Stimulated activated CD8-positive, alpha-beta memory T cell treated with anti-CD3 and anti-CD28 coated beads, Interleukin-15, amount 100 ng/mL, for 1 hour (primary cell): ENCODE measurements around the gene CCDC201.
"Not testable (repeated sequence)": the region's sequence is repeated elsewhere in the genome, so short reads cannot be mapped to it uniquely, and the experiment has no call there.

ENCODE experiments used
- DNase-seq: peaks from one replicate; pipeline ENCODE4 v3.0.0-alpha.2; 2020; ENCODE audit warnings: low read depth

Gene CCDC201

DNA sequence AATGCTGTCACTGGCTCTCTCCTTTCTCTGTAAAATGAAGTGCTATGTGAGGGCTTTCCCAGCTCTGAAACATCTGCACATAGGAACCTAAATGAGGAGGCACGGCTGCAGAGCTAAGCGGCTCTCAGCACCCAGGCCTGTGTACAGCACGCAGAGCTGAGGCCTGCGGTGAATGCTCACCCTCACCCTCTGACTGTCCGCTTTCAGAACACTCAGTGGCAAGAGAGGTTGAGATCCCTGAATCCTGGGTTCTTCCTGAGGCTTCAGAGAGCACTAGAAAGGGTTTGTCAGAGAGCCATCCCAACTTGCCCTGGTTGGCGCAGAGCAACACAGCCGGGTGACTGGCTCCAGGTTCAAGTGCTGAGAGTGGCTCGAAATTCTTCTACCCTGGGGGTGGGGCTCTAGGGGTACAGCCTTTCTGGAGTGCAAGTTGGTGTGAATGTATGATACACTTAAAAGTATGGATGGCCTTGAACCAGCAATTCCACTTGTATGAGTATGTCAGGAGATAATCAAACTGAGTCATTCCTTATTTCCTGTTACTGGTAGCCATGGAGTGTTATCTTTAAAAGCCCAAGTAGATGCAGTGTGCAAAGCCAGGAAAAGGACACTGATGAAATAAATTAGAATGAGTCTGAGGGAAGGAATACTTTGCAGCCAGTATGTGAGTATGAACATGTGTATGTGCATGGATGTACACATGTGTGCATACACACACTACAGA is 1.7 kb upstream of the CCDC201 start:
- no peak for DNase-seq

DNA sequence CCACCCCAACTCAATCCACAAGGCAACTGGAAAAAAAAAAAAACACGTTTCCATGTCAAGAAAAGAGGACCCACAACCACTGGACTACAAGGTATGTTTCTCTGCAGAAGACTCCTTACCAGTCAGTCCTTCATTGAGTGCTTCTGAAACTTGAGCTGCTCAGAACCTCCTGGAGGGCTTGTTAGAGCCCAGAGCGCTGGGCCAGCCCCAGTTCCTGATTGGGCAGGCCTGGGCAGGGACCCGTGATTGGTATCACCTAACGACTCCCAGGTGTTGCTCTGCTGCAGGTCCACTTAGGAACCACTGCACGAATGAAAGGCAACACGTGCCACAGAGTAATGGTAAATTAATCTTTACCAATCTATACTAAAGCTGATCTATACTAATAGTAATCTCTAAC is 473 bp upstream of the CCDC201 start:
- DNase-seq: no peak

DNA sequence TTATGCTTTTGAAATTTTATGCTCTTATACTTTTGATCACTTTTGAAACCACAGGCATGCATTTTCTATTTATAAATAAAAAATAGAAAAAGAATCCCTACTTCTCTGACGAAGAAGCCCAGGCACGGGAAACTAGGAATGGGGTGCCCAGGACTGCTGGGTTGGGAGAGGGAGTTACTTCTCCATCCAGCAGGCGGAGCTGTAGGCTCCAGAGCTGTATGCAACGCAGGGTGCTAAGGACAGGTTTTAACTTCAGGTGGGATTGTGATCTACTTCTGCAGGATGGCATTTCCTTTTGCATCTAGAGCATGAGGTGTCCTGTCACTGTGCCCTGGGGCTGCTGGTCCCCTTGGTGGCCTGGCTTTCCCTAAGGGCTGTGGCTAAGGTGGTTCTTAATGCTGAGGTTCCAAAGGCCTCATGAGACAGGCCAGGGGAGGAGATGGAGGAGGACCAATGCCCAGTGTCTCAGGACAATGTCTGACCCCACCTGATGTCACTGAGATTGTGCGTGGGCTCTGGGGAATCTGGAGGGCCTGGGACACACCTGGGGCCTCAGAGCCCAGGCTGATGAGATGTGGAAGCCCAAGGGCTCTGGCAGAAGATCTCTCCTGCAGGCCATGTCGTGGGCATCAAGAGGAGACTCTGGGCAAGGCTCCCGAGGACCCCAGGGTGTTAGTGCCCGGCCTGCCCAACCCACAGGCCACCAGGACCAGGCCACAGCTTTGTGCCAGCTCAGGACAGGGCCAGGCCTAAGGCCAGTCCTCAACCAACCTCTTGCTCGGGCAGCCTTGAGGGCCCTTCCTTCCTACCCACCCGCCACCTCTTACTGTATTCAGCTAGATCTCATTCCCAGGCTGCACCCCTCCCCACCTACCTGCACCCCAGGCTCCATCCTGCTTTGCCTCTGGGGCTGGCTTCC is 507 bp downstream of the CCDC201 start:
- DNase-seq: no peak

DNA sequence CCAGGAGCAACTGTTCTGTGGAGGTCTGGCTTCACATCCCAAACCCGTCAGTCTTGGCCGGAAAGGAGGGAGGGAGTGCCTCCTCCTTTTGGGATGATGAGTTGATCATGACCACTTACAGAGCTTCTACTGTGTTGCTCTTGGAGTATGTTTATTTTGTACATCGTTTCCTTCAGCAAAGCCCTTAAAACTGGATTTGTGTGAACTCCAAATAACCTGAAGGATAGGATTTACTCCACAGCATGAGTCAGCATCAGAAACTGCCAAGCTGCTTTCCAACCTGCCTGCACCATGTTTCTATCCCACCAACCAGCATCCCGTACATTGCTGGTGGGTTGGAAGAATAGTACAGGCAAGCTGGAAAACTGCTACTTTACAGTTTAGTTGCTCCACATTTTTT is 3.5 kb downstream of the CCDC201 start:
- no peak for DNase-seq

- DNase-seq: no peak
Measured at GRCh38 chr7:45867471-45867870, 5.4 kb downstream of the CCDC201 start.

GRCh38 chr7:45865594-45866410 is 7.1 kb downstream of the CCDC201 start:
- DNase-seq: no peak

- no peak for DNase-seq
Measured at GRCh38 chr7:45863715-45864114, 9.2 kb downstream of the CCDC201 start.

DNA sequence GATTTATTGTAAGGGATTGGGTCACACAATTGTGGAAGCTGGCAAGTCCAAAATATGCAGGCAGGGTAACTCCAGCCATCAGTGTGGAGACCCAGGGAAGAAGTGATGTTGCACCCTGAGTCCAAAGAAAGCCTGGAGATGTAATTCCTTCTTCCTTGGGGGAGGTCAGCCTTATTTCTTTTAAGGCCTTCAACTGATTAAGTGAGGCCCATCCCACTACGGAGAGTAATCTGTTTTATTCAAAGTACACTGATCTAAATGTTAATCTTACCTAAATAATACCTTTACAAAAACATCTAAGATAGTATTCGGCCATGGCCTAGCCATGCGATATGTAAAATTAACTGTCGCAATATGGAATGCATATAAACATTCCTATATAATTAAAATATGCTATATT is 16.0 kb downstream of the CCDC201 start:
- DNase-seq: not testable (repeated sequence)

DNA sequence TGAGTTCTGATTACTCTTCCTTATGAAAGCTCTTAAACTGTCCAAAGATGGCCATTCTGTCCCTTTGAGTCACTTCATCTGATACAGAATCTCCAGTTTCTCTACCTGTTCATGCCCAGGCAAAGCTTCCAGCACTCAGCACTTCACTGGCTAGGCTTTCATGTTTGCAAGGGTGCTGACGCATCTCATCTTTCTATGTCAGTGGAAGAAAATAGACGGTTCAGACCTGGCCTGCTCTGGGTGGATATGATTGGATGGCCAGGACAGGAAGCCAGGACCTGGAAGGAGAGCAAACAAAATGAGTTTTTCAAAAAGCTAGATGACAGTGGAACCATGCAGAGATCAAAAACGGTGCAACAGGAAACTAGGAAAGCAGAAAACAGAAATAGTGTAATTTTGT is 17.2 kb downstream of the CCDC201 start:
- DNase-seq: not testable (repeated sequence)

- not testable (repeated sequence) for DNase-seq
Measured at GRCh38 chr7:45853491-45853890, 19.4 kb downstream of the CCDC201 start.

DNA sequence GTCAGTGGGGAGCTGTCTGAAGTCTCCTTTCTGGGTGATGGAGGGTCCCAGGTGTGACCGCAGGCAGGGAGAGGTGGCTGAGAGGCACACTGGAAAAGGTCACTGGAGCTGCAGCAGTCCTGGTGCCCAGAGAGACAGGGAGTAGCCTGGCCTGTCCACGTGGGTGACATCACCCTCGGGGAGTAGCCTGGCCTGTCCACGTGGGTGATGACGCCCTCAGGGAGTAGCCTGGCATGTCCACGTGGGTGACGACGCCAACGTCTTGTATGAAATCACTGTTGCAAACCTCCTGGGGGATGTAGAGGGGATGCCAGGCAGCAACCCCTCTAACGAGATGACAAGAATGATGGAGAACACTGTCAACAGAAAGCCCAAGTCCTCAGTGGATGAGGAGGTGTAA is 19.9 kb downstream of the CCDC201 start:
- DNase-seq: not testable (repeated sequence)

GRCh38 chr7:45848734-45849133 is 24.1 kb downstream of the CCDC201 start:
- not testable (repeated sequence) for DNase-seq

- not testable (repeated sequence) for DNase-seq
Measured at GRCh38 chr7:45846536-45846935, 26.3 kb downstream of the CCDC201 start.

DNA sequence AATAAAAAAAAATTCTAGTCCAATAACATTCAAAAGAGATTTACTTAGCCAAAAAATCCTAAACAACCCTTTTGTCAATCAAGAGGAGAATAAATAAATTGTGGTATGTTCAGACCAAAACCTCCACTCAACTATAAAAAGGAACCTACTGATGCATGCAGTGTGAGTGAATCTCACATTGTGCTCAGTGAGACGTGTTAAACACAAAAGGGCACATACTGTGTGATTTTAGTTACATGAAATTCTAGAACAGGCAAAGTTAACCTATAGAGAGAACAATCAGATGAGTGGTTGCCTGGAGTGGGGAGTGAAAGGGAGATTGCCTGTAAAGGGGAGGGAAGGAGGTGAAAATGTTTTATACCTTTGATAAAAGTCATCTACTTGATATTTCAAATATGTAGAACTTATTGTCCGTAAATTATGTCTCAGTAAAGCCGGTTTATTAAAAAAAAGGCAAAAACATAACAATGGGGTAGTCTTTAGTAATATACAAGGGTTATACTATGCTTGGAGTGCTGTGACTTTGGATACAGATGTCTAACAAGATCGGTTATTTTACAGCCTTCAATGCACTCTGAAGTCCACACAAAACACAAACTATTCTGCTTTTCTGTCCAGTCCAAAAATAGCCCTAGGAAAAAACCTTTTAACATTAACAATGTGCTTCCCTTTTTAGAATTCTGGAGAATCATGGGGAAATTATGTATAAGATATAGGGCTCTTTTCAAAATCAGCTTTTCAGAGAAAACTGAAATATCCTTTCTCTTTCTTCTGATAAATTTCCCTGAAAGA is 30.8 kb downstream of the CCDC201 start:
- not testable (repeated sequence) for DNase-seq

DNA sequence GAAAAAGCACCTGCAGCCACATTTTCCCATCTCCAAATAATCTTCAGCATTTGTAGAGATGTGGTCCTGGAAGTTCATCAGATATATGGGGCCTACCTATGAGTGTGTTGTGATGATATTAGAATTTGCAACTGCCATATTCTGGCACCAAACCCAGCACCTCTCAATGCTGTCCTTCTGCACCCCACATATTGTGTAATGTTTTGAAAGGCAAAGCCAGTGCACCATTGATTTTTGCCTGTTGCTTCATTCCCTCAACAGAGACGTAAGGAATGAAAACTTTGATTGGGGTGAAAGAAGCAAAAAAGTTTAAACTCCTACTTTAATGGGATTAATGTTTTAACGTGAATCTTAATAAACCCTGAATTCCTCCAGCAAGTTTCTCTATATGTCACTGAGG is 34.0 kb downstream of the CCDC201 start:
- DNase-seq: not testable (repeated sequence)

DNA sequence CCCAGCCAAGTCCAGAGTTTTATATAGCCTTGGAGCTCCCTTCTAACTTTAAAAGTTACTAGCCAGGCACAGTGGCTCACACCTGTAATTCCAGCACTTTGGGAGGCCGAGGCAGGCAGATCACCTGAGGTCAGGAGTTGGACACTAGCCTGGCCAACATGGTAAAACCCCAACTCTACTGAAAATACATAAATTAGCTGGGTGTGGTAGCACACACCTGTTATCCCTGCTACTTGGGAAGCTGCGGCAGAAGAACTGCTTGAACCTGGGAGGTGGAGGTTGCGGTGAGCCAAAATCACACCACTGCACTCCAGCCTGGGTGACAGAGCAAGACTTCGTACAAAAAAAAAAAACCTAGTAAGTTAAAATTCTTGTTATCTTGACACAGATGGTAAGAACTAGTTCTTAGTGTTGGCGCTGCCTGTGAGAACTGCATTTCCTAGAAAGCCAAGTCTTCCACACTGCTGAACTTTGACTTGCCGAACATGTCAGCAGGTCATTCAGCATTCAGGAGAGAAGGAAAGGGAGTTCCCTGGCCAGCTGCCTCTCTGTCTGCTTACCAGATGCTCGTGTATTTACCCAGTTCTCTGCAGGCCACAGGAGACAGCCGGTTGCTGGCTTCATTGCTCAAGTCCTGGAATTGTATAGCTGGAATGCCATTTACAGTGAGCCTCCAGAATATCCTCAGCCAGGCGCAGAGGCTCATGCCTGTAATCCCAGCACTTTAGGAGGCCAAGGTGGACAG is 40.3 kb downstream of the CCDC201 start:
- not testable (repeated sequence) for DNase-seq

DNA sequence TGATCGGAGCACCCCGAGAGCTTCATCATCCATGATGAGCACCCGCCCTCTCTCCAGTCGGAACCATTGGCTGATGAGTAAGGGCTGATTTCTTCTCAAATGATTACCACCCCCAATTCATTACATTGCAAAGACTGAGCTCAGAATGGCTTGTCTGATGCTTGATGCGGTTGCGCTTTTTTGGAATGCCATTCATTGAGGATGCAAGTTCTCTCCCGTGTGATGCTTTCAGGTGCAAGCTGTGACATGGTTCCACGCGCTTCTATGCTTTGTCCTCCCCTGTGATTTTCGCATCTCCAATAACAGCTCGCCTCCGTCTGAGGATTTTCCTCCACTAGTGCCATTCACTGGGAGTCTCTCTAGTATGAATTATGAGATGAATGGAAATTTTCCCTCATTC is 43.0 kb downstream of the CCDC201 start:
- not testable (repeated sequence) for DNase-seq

DNA sequence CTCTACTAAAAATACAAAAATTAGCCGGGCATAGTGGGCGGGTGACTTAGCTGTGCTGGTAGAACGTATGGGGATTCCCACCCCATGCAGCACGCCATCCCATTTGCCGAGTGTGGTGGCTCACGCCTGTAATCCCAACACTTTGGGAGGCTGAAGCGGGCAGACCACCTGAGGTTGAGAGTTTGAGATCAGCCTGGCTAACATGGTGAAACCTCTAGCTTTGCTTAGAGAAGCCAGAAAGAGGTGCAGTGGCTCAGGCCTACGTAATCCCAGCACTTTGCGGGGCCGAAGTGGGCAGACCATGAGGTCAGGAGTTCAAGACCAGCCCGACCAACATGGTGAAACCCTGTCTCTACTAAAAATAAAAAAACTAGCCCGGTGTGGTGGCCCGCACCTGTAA is 45.2 kb downstream of the CCDC201 start:
- not testable (repeated sequence) for DNase-seq

DNA sequence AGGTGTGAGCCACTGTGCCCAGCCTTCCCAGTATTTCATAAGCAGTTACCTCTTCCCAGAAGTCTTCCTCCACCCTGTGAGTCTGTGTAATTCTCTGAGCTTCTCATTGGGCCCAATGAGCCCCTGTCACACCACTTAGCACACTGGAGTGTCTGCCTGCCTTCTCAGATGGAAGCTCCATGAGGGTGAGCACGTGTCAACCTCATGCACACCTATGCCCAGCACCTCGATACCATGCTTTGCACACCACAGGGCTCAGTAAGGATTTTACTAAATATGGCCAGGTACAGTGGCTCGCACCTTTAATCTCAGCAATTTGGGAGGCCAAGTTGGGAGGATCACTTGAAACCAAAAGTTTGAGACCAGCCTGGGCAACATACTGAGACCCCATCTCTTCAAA is 46.3 kb downstream of the CCDC201 start:
- not testable (repeated sequence) for DNase-seq

DNA sequence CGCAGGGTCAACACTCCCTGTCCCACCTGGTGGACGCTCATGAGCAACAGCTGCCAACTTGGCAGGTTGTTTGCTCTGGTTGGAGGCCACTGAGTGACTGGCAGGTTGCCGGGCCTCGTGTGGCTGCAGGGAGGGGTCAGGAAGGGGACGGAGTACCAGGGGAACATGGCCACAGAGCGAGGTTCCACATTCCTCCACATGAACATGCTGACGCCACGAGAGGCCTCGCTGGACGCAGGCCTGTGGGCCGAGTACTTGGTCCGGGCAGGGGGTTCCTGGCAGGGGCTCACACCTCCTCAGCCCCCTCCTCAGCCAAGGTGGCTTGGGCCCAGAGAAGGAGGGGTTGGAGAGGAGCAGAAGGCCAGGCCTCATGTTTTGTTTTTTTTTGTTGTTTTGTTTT is 54.1 kb downstream of the CCDC201 start:
- not testable (repeated sequence) for DNase-seq

GRCh38 chr7:45817913-45818312 is 55.0 kb downstream of the CCDC201 start:
- not testable (repeated sequence) for DNase-seq
